GM20000 (cell line): ENCODE data around the gene LMX1A.

Experiments used
- DNase-seq: peaks from one replicate; pipeline ENCODE4 v3.0.0; 2012; ENCODE audit warnings: low spot score
- CTCF ChIP-seq: IDR thresholded peaks from 2 replicates; pipeline ENCODE4 v1.5.1; 2012; ENCODE audit warnings: mild to moderate bottlenecking, control low read depth; ENCODE audit errors: extremely low read depth, missing control alignments

LMX1A gene

GRCh38 chr1:165306543-165307434 is 49.7 kb downstream of the LMX1A start:
- no peak for TF ChIP-seq CTCF
- no peak for DNase-seq

- TF ChIP-seq CTCF: no peak
- no peak for DNase-seq
Measured at GRCh38 chr1:165303386-165303785, 53.1 kb downstream of the LMX1A start.

- no peak for DNase-seq
- TF ChIP-seq CTCF: no peak
Measured at GRCh38 chr1:165300400-165300903, 56.1 kb downstream of the LMX1A start.

- DNase-seq: no peak
- no peak for TF ChIP-seq CTCF
Measured at GRCh38 chr1:165298203-165298820, 58.2 kb downstream of the LMX1A start.

GRCh38 chr1:165296205-165296604 is 60.3 kb downstream of the LMX1A start:
- TF ChIP-seq CTCF: no peak
- no peak for DNase-seq

GRCh38 chr1:165290148-165290547 is 66.4 kb downstream of the LMX1A start:
- no peak for DNase-seq
- no peak for TF ChIP-seq CTCF

GRCh38 chr1:165289556-165289955 is 67.0 kb downstream of the LMX1A start:
- no peak for DNase-seq
- no peak for TF ChIP-seq CTCF
